Measurements from ENCODE around the gene PDZRN4.

PDZRN4 gene

DNA sequence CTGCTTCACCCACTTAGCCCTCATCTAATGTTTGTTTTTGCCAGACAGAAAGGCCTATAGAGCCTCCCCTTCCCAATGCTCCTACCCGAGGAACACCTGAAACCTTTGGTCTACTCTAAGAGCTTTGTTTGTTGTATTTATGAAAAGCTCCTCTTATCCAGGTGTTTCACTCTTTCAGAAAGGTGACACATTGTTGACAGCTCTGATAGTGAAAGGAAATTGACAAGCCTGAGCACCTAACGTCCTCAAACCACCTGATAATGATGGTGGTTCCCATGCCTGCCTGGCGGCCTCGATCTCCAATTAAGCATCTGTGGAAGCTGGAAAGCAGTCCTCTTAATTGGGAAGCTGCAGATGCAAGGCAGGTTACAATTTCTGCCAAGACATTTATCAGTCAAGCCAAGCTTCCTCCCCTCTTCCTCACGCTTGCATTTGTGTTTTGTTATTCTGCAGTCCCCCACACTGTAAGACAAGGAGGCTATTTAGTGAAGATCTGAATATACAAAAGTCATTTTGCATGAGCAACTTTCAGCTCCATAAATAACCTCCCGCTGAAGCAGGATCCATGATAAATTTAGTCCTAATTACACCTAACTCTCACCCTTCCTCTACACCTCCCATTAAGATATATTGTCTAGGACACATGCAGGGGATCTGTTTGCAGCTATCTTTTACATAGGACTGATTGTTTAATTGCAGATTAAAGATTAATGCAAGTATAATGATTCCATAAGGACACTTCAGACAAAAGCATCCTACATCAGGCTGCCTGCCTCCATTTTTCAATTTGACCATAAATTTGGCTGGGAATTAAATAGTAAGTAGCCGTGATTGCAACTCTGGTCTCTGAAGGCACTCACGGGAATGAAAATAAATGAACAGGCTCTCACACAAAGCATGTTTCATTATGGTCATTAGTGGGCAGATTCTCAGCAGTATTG, 288.6 kb downstream of the PDZRN4 start:
- Histone ChIP-seq H3K4me3 (ENCODE audit: low read depth, low read length) (no peak overlapping the region), H3K4me2 (ENCODE audit: low read length) (no peak overlapping the region), H3K36me3 (ENCODE audit: control insufficient read depth, insufficient read depth, low read length) (no peaks in the 10 kb centered on the region), H3K4me1 (peaks cover 11% of the 10 kb centered on the region), H3K79me2 (no peaks in the 10 kb centered on the region), H3K9me3 (ENCODE audit: control insufficient read depth, low read length) (no peaks in the 10 kb centered on the region), H2AFZ (peak overlapping the region; percentile 62), H3K9ac (no peak overlapping the region), H3K27me3 (ENCODE audit: control insufficient read depth, insufficient read depth, low read length) (no peaks in the 10 kb centered on the region), H3K27ac (no peak overlapping the region)
- TF ChIP-seq, protein P1, sequence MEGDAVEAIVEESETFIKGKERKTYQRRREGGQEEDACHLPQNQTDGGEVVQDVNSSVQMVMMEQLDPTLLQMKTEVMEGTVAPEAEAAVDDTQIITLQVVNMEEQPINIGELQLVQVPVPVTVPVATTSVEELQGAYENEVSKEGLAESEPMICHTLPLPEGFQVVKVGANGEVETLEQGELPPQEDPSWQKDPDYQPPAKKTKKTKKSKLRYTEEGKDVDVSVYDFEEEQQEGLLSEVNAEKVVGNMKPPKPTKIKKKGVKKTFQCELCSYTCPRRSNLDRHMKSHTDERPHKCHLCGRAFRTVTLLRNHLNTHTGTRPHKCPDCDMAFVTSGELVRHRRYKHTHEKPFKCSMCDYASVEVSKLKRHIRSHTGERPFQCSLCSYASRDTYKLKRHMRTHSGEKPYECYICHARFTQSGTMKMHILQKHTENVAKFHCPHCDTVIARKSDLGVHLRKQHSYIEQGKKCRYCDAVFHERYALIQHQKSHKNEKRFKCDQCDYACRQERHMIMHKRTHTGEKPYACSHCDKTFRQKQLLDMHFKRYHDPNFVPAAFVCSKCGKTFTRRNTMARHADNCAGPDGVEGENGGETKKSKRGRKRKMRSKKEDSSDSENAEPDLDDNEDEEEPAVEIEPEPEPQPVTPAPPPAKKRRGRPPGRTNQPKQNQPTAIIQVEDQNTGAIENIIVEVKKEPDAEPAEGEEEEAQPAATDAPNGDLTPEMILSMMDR (IDR thresholded peaks at IDR 0.05), result no peak

DNA sequence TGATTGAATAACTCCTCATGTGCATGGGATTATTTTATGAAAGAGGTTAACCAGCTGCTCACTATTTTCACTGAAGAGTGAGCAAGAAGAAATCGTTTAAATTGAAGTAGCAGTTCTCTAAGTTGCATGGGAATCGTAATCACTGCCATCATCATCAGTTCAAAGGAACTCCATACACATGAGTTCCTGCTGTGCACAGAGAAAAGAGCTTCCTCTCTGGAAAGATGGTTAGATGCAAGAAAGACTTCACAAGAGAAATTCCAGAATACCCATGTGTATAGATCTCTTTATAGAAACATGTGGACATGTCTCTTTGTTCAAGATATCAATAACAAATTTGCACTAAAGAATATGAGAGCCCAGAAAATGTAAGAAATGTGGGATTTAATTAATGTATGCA, 291.3 kb downstream of the PDZRN4 start:
- Histone ChIP-seq H3K9ac (no peak overlapping the region), H3K4me2 (ENCODE audit: low read length) (no peak overlapping the region), H3K27me3 (ENCODE audit: control insufficient read depth, insufficient read depth, low read length) (no peaks in the 10 kb centered on the region), H3K9me3 (ENCODE audit: control insufficient read depth, low read length) (no peaks in the 10 kb centered on the region), H3K79me2 (no peaks in the 10 kb centered on the region), H3K4me1 (peaks cover 11% of the 10 kb centered on the region), H3K36me3 (ENCODE audit: control insufficient read depth, insufficient read depth, low read length) (no peaks in the 10 kb centered on the region), H3K4me3 (ENCODE audit: low read depth, low read length) (no peak overlapping the region), H3K27ac (no peak overlapping the region), H2AFZ (no peak overlapping the region)
- TF ChIP-seq, protein P1 (IDR thresholded peaks at IDR 0.05), result no peak

DNA sequence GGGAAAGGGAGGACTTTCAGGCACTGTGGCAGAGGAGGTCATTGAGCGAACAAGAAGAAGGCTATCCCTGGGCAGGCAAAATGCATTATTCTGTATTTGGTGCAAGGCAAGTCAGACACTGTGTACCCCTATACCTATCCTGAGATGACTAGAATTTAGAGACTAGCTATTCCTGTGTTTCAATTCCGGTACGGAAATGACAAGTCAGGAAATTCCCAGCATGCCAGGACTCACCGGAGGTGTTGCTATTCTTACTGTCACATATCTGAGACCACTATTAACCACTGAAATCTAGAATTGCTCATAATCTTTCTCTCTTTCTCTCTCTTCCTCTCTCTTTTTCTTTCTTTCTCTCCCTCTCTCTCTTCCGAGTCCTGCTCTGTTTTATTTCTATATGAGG, 297.1 kb downstream of the PDZRN4 start:
- no peaks in the 10 kb centered on the region for H3K9me3 ChIP-seq (ENCODE audit: control insufficient read depth, low read length)
- H3K27ac ChIP-seq, result no peak overlapping the region
- no peaks in the 10 kb centered on the region for H3K27me3 ChIP-seq (ENCODE audit: control insufficient read depth, insufficient read depth, low read length)
- no peak overlapping the region for H3K9ac ChIP-seq
- H3K4me1 ChIP-seq, result no peaks in the 10 kb centered on the region
- H3K79me2 ChIP-seq, result no peaks in the 10 kb centered on the region
- H3K4me2 ChIP-seq (ENCODE audit: low read length), result no peak overlapping the region
- H3K36me3 ChIP-seq (ENCODE audit: control insufficient read depth, insufficient read depth, low read length), result no peaks in the 10 kb centered on the region
- peak overlapping the region; percentile 4 for H2AFZ ChIP-seq
- TF ChIP-seq, protein P1 (IDR thresholded peaks at IDR 0.05), result no peak
- no peak overlapping the region for H3K4me3 ChIP-seq (ENCODE audit: low read depth, low read length)

DNA sequence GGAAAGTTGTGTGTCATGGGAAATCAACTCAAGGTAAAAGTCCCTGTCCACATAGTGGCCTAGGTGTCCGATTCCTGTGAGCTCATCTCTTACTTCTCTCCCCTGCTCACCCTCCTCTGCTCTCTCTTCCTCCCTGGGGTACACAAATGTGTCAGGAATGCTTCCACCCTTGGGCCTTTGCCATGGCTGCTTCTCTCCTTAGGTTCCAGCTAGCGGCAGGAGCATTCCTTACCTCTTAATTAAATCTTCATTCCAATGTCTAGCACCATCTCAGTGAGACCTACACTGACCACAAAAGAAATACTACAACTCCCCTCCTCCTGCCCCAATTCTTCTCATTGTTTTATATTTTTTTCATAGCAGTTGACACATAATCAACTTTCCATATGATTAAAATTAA, 298.6 kb downstream of the PDZRN4 start:
- Histone ChIP-seq H3K9ac (no peak overlapping the region), H3K4me2 (ENCODE audit: low read length) (no peak overlapping the region), H3K9me3 (ENCODE audit: control insufficient read depth, low read length) (no peaks in the 10 kb centered on the region), H2AFZ (no peak overlapping the region), H3K4me3 (ENCODE audit: low read depth, low read length) (no peak overlapping the region), H3K27me3 (ENCODE audit: control insufficient read depth, insufficient read depth, low read length) (no peaks in the 10 kb centered on the region), H3K27ac (no peak overlapping the region), H3K79me2 (no peaks in the 10 kb centered on the region), H3K4me1 (no peaks in the 10 kb centered on the region), H3K36me3 (ENCODE audit: control insufficient read depth, insufficient read depth, low read length) (no peaks in the 10 kb centered on the region)
- TF ChIP-seq, protein P1 (IDR thresholded peaks at IDR 0.05), result no peak

DNA sequence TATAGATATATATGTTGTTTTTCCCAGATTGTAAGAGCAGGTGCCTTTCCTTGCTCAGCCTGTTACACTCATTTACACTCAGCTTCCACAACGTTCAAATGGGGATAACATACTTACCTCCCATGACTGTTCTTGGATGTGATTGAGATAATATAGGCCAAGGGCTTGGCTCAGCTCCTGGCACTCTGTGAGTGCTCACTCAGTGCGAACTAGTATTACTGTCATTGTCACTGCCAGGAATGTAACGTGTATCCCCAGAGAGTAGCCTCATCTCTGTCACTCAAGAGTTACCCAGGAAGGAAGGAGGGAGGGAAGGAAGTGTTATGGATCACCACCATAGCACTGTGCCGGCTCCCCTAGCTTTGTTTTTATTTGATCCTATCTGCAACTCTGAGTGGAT, 307.9 kb downstream of the PDZRN4 start:
- Histone ChIP-seq H3K4me1 (no peaks in the 10 kb centered on the region), H2AFZ (no peak overlapping the region), H3K27me3 (ENCODE audit: control insufficient read depth, insufficient read depth, low read length) (no peaks in the 10 kb centered on the region), H3K79me2 (no peaks in the 10 kb centered on the region), H3K9ac (no peak overlapping the region), H3K9me3 (ENCODE audit: control insufficient read depth, low read length) (no peaks in the 10 kb centered on the region), H3K4me3 (ENCODE audit: low read depth, low read length) (no peak overlapping the region), H3K27ac (no peak overlapping the region), H3K36me3 (ENCODE audit: control insufficient read depth, insufficient read depth, low read length) (no peaks in the 10 kb centered on the region), H3K4me2 (ENCODE audit: low read length) (no peak overlapping the region)
- TF ChIP-seq, protein P1 (IDR thresholded peaks at IDR 0.05), result no peak

Measured in parathyroid adenoma (tissue), 2 donors.